MM.1S (cell line): ENCODE results near the gene MRPS21.

ENCODE experiments used
- EZH2 ChIP-seq: fragments of 300-600 bp; sonication (generic); optimal IDR thresholded peaks from 2 replicates; pipeline ENCODE3; 2017; ENCODE audit warnings: low read depth, mild to moderate bottlenecking, antibody characterized with exemption, low read length, mixed read lengths
- EZH2phosphoT487 ChIP-seq: fragments of 300-600 bp; sonication (generic); IDR thresholded peaks from 2 replicates; pipeline ENCODE4 v1.6.1; 2018; ENCODE audit warnings: antibody characterized with exemption, low read length
- TF ChIP-seq, protein P1 (sequence below): fragments of 300-600 bp; sonication (generic); IDR thresholded peaks from 2 replicates; pipeline ENCODE4 v1.5.1; 2016; ENCODE audit warnings: antibody characterized with exemption, low read length, mixed read lengths

DNA sequence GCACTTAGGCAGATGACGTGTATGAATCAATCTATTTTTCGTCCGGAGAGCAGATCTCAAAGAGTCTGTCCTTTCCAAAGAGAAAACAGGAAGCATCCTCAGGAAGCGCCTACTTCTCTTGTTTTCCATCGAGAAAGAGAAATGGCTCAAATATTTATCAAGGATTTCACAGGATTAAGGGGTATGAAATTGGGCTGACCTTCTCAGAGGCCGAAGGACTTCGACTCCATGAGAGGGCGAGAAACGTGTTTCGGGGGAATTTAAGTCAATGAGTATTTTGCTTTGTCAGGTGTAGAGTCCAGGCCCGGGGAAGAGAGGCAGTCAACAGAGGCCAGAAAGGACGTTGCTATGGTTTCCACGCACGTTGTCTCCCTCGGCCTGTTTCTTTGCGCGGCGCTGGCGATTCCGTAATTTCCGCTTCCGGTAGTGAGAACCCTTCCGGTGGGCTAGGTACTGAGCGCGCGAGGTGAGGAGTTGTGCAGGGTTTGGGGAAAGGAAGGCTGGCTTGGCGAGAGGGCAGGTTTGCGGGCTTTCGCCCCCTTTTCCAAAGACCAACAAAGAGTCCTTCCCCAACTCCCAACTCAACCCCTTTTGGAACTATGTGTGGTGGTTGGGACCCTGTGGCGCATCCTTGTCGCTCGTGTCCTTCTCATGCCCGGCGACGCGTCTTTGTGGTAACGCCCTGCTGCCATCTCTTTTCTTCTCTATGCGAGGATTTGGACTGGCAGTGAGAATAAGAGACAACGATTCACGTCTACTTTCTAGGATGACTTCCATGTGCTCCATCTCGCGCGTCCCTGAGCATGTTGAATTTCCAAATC, at the start of gene MRPS21:
- TF ChIP-seq, protein P1, sequence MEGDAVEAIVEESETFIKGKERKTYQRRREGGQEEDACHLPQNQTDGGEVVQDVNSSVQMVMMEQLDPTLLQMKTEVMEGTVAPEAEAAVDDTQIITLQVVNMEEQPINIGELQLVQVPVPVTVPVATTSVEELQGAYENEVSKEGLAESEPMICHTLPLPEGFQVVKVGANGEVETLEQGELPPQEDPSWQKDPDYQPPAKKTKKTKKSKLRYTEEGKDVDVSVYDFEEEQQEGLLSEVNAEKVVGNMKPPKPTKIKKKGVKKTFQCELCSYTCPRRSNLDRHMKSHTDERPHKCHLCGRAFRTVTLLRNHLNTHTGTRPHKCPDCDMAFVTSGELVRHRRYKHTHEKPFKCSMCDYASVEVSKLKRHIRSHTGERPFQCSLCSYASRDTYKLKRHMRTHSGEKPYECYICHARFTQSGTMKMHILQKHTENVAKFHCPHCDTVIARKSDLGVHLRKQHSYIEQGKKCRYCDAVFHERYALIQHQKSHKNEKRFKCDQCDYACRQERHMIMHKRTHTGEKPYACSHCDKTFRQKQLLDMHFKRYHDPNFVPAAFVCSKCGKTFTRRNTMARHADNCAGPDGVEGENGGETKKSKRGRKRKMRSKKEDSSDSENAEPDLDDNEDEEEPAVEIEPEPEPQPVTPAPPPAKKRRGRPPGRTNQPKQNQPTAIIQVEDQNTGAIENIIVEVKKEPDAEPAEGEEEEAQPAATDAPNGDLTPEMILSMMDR = no peak
- TF ChIP-seq EZH2 (no peak), EZH2phosphoT487 (no peak)
